CD4-positive, alpha-beta memory T cell (primary cell): Measurements from ENCODE around the gene PRICKLE1. TPM values are rescaled to one million over a fixed set of nuclear protein-coding genes. Genes with fewer than 3 reads are reported as not detected.

Experiments used
- CTCF ChIA-PET: fragments of 350-600 bp; sonication (Branson Sonifier 250); formaldehyde crosslinking; loops from one replicate; lab custom pipeline; 2021; ENCODE audit warnings: inconsistent platforms; ENCODE audit not compliant: partially characterized antibody; lab: Charles Lee
- POLR2A ChIA-PET: fragments of 350-600 bp; sonication (Branson Sonifier 250); formaldehyde crosslinking; loops from one replicate; lab custom pipeline; 2021; ENCODE audit not compliant: partially characterized antibody; lab: Charles Lee
- DNase-seq, 5 donors: peaks; one replicate each; pipeline versions ENCODE4 v3.0.0 to v3.0.0-alpha.2; 2020 to 2022; ENCODE audit warnings: mixed read lengths in 1 of 5
- H3K27ac ChIP-seq: one replicate; pipeline ENCODE4 v1.7.0; 2013; ENCODE audit warnings: low read depth, low read length
- H3K27me3 ChIP-seq: 2 replicates; pipeline ENCODE4 v1.7.0; 2013; ENCODE audit warnings: mild to moderate bottlenecking, low read length, moderate library complexity; ENCODE audit not compliant: insufficient read depth
- H3K36me3 ChIP-seq: 2 replicates; pipeline ENCODE4 v1.7.0; 2013; ENCODE audit warnings: mild to moderate bottlenecking, low read length, moderate library complexity; ENCODE audit not compliant: insufficient read depth
- H3K4me1 ChIP-seq: 2 replicates; pipeline ENCODE4 v1.7.0; 2013; ENCODE audit warnings: mild to moderate bottlenecking, low read length, moderate library complexity; ENCODE audit not compliant: insufficient read depth
- H3K4me3 ChIP-seq, 2 donors: one replicate each; pipeline ENCODE4 v1.7.0; 2013; ENCODE audit warnings: low read length in 2 of 2, mild to moderate bottlenecking in 1 of 2
- H3K9me3 ChIP-seq, 2 donors: one replicate each; pipeline ENCODE4 v1.7.0; 2013; ENCODE audit warnings: low read length in 2 of 2, control low read depth in 1 of 2; ENCODE audit not compliant: control insufficient read depth in 1 of 2
- H3K27ac Mint-ChIP-seq, 7 donors: one replicate each; pipeline ENCODE4 v1.8.0; 2020 to 2021; ENCODE audit warnings: mixed read lengths in 7 of 7, mild to moderate bottlenecking in 6 of 7, inconsistent platforms in 3 of 7, moderate library complexity in 3 of 7
- H3K27me3 Mint-ChIP-seq, 2 donors: one replicate each; pipeline ENCODE4 v1.8.0; 2020 to 2021; ENCODE audit warnings: mixed read lengths in 2 of 2
- H3K36me3 Mint-ChIP-seq, 2 donors: one replicate each; pipeline ENCODE4 v1.8.0; 2020 to 2021; ENCODE audit warnings: mixed read lengths in 2 of 2, inconsistent platforms in 1 of 2, mild to moderate bottlenecking in 1 of 2
- H3K4me1 Mint-ChIP-seq, 4 donors: one replicate each; pipeline ENCODE4 v1.8.0; 2020 to 2021; ENCODE audit warnings: mixed read lengths in 4 of 4, mild to moderate bottlenecking in 1 of 4
- H3K4me3 Mint-ChIP-seq, 8 donors: one replicate each; pipeline ENCODE4 v1.8.0; 2020 to 2021; ENCODE audit warnings: mixed read lengths in 8 of 8, mild to moderate bottlenecking in 7 of 8, moderate library complexity in 6 of 8, inconsistent platforms in 3 of 8
- H3K9me3 Mint-ChIP-seq, 8 donors: one replicate each; pipeline ENCODE4 v1.8.0; 2020 to 2021; ENCODE audit warnings: mixed read lengths in 8 of 8, mild to moderate bottlenecking in 5 of 8, inconsistent platforms in 3 of 8, moderate library complexity in 1 of 8
- intact Hi-C: fragments of 100-400 bp; cut with micrococcal nuclease; formaldehyde crosslinking; loops from one replicate; pipeline ENCODE4 v1.15.1; 2023
- polyA plus RNA-seq, 2 donors: library from polyadenylated mRNA; unstranded; fragments of 300-500 nt; fragmentation: Illumina TruSeq; gene quantifications; one replicate each; pipeline ENCODE4 v1.2.3, GENCODE V29; 2021
- total RNA-seq, 2 experiments: library from RNA; stranded (reverse); gene quantifications; one replicate each; pipeline ENCODE4 v1.2.3, GENCODE V29; 2021

The PRICKLE1 gene
- total and polyA plus RNA-seq, 4 experiments from 2014 or later: not detected

DNA sequence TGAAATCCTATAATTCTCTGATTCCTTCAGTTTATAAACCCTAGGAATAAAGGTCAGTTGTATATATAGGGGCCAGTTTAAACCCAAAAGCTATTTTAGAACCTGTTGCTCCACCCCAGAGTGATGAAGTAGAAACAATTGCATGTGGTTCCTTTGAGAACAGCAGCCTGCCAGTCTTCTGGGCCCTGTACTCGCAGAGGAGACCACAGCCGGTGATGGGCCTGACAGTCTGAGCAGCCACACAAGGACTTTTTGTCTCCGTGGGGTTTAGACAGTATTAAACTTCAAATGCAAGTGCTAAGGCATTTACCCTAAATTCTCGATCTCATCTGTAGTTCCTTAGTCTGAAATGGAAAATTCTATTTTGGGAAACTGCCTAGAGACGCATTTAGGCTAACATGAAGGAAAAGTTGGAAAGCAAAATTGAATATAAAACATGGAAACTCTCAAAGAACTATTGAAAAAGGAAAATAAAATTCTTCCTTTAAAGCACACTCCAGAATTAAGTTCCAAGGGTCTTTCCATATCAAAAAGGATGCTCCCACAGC lies 80.6 kb downstream of the PRICKLE1 start:
- H3K27me3 Mint-ChIP-seq: peaks cover 4 to 5% of the 10 kb centered on the region in 2 donors
- H3K4me3 Mint-ChIP-seq: no peak overlapping the region
- peaks cover 0 to 4% (median 0%) of the 10 kb centered on the region in 8 donors for H3K9me3 Mint-ChIP-seq
- intact Hi-C loops: no loop called here
- H3K36me3 ChIP-seq: no peaks in the 10 kb centered on the region
- no peaks in the 10 kb centered on the region for H3K9me3 ChIP-seq
- H3K27ac ChIP-seq: no peak overlapping the region
- no peaks in the 10 kb centered on the region for H3K4me1 ChIP-seq
- H3K27me3 ChIP-seq: no peaks in the 10 kb centered on the region
- ChIA-PET CTCF (no interaction called here), POLR2A (no interaction called here)
- no peak overlapping the region for H3K4me3 ChIP-seq
- H3K36me3 Mint-ChIP-seq: no peaks in the 10 kb centered on the region
- no peak for DNase-seq
- H3K27ac Mint-ChIP-seq: no peak overlapping the region
- H3K4me1 Mint-ChIP-seq: no peaks in the 10 kb centered on the region

DNA sequence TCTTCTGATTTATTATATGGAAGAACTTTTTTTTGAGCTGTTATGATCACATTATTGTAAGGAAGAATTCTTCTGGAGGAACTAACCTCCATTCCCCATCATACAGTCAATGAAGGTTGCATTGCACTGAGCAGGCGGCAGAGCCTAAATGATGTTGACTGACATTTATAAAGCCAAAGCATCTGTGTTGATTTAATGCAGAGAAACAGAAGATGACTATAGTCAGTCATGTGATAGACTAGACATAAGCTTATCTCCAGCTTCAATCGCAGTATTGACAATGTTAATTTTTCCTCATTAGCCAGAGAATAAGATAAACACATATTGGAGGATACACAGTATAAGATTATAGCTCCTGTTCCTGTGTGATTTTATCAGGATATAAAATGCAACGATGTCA lies 82.0 kb downstream of the PRICKLE1 start:
- DNase-seq: no peak
- H3K27ac ChIP-seq: no peak overlapping the region
- no peaks in the 10 kb centered on the region for H3K4me1 ChIP-seq
- intact Hi-C loops: no loop called here
- CTCF ChIA-PET: no interaction called here
- no peaks in the 10 kb centered on the region for H3K27me3 ChIP-seq
- no peak overlapping the region for H3K27ac Mint-ChIP-seq
- no peaks in the 10 kb centered on the region for H3K4me1 Mint-ChIP-seq
- H3K9me3 ChIP-seq: no peaks in the 10 kb centered on the region
- no peaks in the 10 kb centered on the region for H3K36me3 ChIP-seq
- no peak overlapping the region for H3K4me3 ChIP-seq
- POLR2A ChIA-PET: no interaction called here
- peaks cover 4 to 5% of the 10 kb centered on the region in 2 donors for H3K27me3 Mint-ChIP-seq
- no peak overlapping the region for H3K4me3 Mint-ChIP-seq
- peaks cover 0 to 4% (median 0%) of the 10 kb centered on the region in 8 donors for H3K9me3 Mint-ChIP-seq
- no peaks in the 10 kb centered on the region for H3K36me3 Mint-ChIP-seq

DNA sequence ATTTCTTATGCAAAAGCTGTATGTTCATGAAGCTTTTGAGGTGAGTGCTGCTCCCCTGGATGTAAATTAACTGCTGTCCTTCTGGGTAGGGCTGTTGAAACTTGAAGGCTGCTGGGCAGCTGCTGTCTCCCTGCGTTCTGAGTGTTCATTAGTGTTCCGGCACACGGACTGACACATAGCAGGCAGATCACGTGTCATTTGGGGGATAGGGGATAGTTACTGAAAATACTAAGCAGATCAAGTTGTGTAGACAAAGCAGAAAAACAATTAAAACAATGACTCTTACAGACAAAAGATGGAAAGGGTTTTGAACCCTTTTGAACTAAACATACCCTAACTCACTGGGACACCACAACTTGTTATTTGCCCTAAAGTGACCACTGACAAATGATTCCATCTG lies 82.5 kb downstream of the PRICKLE1 start:
- no peaks in the 10 kb centered on the region for H3K27me3 ChIP-seq
- intact Hi-C loops: no loop called here
- no peak overlapping the region for H3K27ac Mint-ChIP-seq
- H3K36me3 Mint-ChIP-seq: no peaks in the 10 kb centered on the region
- H3K4me3 Mint-ChIP-seq: no peak overlapping the region
- no peaks in the 10 kb centered on the region for H3K9me3 ChIP-seq
- no peak overlapping the region for H3K27ac ChIP-seq
- no peaks in the 10 kb centered on the region for H3K36me3 ChIP-seq
- POLR2A ChIA-PET: no interaction called here
- no peaks in the 10 kb centered on the region for H3K4me1 ChIP-seq
- H3K4me3 ChIP-seq: no peak overlapping the region
- CTCF ChIA-PET: no interaction called here
- DNase-seq: no peak
- H3K27me3 Mint-ChIP-seq: peaks cover 4 to 5% of the 10 kb centered on the region in 2 donors
- H3K9me3 Mint-ChIP-seq: peaks cover 0 to 4% (median 0%) of the 10 kb centered on the region in 8 donors
- no peaks in the 10 kb centered on the region for H3K4me1 Mint-ChIP-seq

DNA sequence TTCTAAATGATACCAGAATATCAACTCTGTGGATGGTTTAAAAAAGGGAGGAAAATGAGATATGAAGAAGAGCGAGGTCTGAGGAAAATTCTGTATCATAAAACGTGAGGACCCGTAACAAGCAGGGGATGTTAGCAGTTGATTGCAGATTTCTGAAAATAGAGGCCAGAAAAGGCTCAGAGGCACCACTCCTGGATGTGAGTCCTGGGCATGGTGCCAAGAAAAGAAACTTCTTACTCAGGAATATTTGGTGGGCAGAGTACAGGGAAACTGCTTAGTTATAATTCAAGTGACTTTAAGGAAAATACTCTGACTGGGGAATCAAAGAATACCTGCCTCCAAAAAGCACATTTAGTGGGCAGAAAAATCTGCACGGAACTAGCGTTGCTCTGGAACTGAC lies 85.5 kb downstream of the PRICKLE1 start:
- Mint-ChIP-seq H3K27ac (no peak overlapping the region), H3K27me3 (peaks cover 4 to 5% of the 10 kb centered on the region in 2 donors), H3K36me3 (no peaks in the 10 kb centered on the region), H3K4me1 (no peaks in the 10 kb centered on the region), H3K9me3 (no peaks in the 10 kb centered on the region), H3K4me3 (no peak overlapping the region)
- no peaks in the 10 kb centered on the region for H3K27me3 ChIP-seq
- no peak overlapping the region for H3K27ac ChIP-seq
- no peaks in the 10 kb centered on the region for H3K4me1 ChIP-seq
- no peak overlapping the region for H3K4me3 ChIP-seq
- H3K9me3 ChIP-seq: no peaks in the 10 kb centered on the region
- ChIA-PET CTCF (no interaction called here), POLR2A (no interaction called here)
- no peak for DNase-seq
- intact Hi-C loops: no loop called here
- no peaks in the 10 kb centered on the region for H3K36me3 ChIP-seq

DNA sequence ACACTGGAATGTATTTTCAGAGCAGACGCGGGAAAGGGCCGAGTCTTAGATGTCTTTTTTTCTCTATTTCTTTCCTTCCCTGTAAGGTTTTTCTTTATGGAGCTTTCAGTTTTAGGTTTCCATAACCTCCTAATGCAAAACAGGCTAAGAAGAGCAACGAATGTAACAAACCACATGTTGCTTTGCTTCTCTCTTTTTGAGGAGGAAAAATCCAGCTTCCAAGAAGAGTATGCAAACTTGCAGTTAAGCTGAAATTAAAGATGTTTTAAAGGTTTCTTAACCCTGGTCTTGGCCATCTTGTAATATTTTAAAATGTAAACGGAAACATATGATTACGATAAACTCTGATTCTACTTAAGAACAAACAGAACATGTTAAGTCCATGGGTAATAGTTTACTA lies 86.9 kb downstream of the PRICKLE1 start:
- H3K27me3 ChIP-seq: no peaks in the 10 kb centered on the region
- H3K36me3 ChIP-seq: no peaks in the 10 kb centered on the region
- no peaks in the 10 kb centered on the region for H3K4me1 ChIP-seq
- no peak overlapping the region for H3K4me3 ChIP-seq
- H3K27me3 Mint-ChIP-seq: peaks cover 4 to 5% of the 10 kb centered on the region in 2 donors
- H3K4me3 Mint-ChIP-seq: no peak overlapping the region
- no peaks in the 10 kb centered on the region for H3K36me3 Mint-ChIP-seq
- intact Hi-C loops: no loop called here
- no peaks in the 10 kb centered on the region for H3K9me3 ChIP-seq
- no peaks in the 10 kb centered on the region for H3K9me3 Mint-ChIP-seq
- ChIA-PET POLR2A (no interaction called here), CTCF (interaction anchor here (1.4 kb wide), 1 partner anchor 11 kb away, joined by 3 read pairs; no protein-coding TSS in a partner anchor)
- DNase-seq: no peak
- no peak overlapping the region for H3K27ac ChIP-seq
- no peaks in the 10 kb centered on the region for H3K4me1 Mint-ChIP-seq
- no peak overlapping the region for H3K27ac Mint-ChIP-seq

GRCh38 chr12:42498549-42499247 lies 90.8 kb downstream of the PRICKLE1 start:
- Histone ChIP-seq H3K27me3 (no peaks in the 10 kb centered on the region), H3K4me1 (no peaks in the 10 kb centered on the region), H3K27ac (no peak overlapping the region), H3K9me3 (no peaks in the 10 kb centered on the region), H3K36me3 (no peaks in the 10 kb centered on the region), H3K4me3 (no peak overlapping the region)
- H3K4me1 Mint-ChIP-seq: no peaks in the 10 kb centered on the region
- no peak overlapping the region for H3K27ac Mint-ChIP-seq
- POLR2A ChIA-PET: no interaction called here
- intact Hi-C loops: no loop called here
- CTCF ChIA-PET: no interaction called here
- no peak overlapping the region for H3K4me3 Mint-ChIP-seq
- no peaks in the 10 kb centered on the region for H3K36me3 Mint-ChIP-seq
- no peak for DNase-seq
- no peaks in the 10 kb centered on the region for H3K9me3 Mint-ChIP-seq
- peaks cover 1 to 4% of the 10 kb centered on the region in 2 donors for H3K27me3 Mint-ChIP-seq

- ChIA-PET POLR2A (no interaction called here), CTCF (no interaction called here)
- no peak overlapping the region for H3K27ac Mint-ChIP-seq
- H3K27me3 Mint-ChIP-seq: peaks cover 4% of the 10 kb centered on the region in 2 donors
- Histone ChIP-seq H3K27ac (no peak overlapping the region), H3K4me1 (no peaks in the 10 kb centered on the region), H3K27me3 (no peaks in the 10 kb centered on the region), H3K4me3 (no peak overlapping the region), H3K9me3 (no peaks in the 10 kb centered on the region), H3K36me3 (no peaks in the 10 kb centered on the region)
- H3K9me3 Mint-ChIP-seq: no peaks in the 10 kb centered on the region
- H3K4me1 Mint-ChIP-seq: no peaks in the 10 kb centered on the region
- intact Hi-C loops: no loop called here
- no peak for DNase-seq
- no peak overlapping the region for H3K4me3 Mint-ChIP-seq
- no peaks in the 10 kb centered on the region for H3K36me3 Mint-ChIP-seq
These were observed 92.7 kb downstream of the PRICKLE1 start for GRCh38 chr12:42496886-42497285.
